Measurements from ENCODE around the gene CELF4.

- no peak for TF ChIP-seq REST (IDR thresholded peaks at IDR 0.05; ENCODE audit: low read depth)
- TF ChIP-seq EP300 (IDR thresholded peaks at IDR 0.05; ENCODE audit: borderline replicate concordance), result no peak
- no peak for TF ChIP-seq YY1 (IDR thresholded peaks at IDR 0.05; ENCODE audit: low read depth)
- TF ChIP-seq TAF1 (IDR thresholded peaks at IDR 0.05; ENCODE audit: low read depth), result no peak
- no peak for TF ChIP-seq NFIC (IDR thresholded peaks at IDR 0.05)
- TF ChIP-seq CREB1 (IDR thresholded peaks at IDR 0.05; ENCODE audit: low read depth), result no peak
- TF ChIP-seq RAD21 (IDR thresholded peaks at IDR 0.05; ENCODE audit: low read depth), result no peak
- no peak for TF ChIP-seq MAX (IDR thresholded peaks at IDR 0.05)
Observed at GRCh38 chr18:37494406-37494805, 71.2 kb downstream of the CELF4 start.

Measured in Ishikawa (cell line).